K562 (cell line): ENCODE results near the gene PDCD1LG2. TPM values are rescaled to one million over a fixed set of nuclear protein-coding genes. Genes with fewer than 3 reads are reported as not detected.

ENCODE experiments used
- ARID3A ChIP-seq: IDR thresholded peaks from 2 replicates; pipeline ENCODE4 v1.6.1; 2012; ENCODE audit warnings: low read depth, low read length, improper control_type of control experiment, borderline replicate concordance
- C11orf30 ChIP-seq: fragments of 450-650 bp; IDR thresholded peaks from 2 replicates; pipeline ENCODE4 v1.6.1; 2016; ENCODE audit warnings: low read depth, mild to moderate bottlenecking
- CTBP1 ChIP-seq: fragments of 450-650 bp; IDR thresholded peaks from 2 replicates; pipeline ENCODE4 v1.6.1; 2016; ENCODE audit warnings: borderline replicate concordance
- E2F1 ChIP-seq: sonication (generic); formaldehyde crosslinking; IDR thresholded peaks from 2 replicates; pipeline ENCODE4 v1.8.1; 2023; ENCODE audit warnings: mild to moderate bottlenecking, missing genetic modification reagents, moderate library complexity
- ELK3 ChIP-seq: fragments of 450-650 bp; formaldehyde crosslinking; IDR thresholded peaks from 2 replicates; pipeline ENCODE4 v1.4.0; 2020; ENCODE audit warnings: mild to moderate bottlenecking
- KLF10 ChIP-seq: fragments of 250-450 bp; sonication (Bioruptor Pico); IDR thresholded peaks from 2 replicates; pipeline ENCODE4 v1.6.1; 2021; ENCODE audit warnings: matching md5 sums
- RREB1 ChIP-seq: fragments of 250-450 bp; sonication (Bioruptor Pico); IDR thresholded peaks from 2 replicates; pipeline ENCODE4 v1.4.0; 2020
- ZNF592 ChIP-seq: fragments of 450-650 bp; IDR thresholded peaks from 2 replicates; pipeline ENCODE4 v1.6.1; 2017; ENCODE audit warnings: antibody characterized with exemption, mild to moderate bottlenecking
- ZNF79 ChIP-seq: fragments of 250-450 bp; sonication (Bioruptor Pico); IDR thresholded peaks from 2 replicates; pipeline ENCODE4 v1.4.0; 2020; ENCODE audit warnings: low read depth, mild to moderate bottlenecking, moderate library complexity
- polyA plus RNA-seq, 8 experiments: library from polyadenylated mRNA; depleted of rRNA in 4 of 8; stranded (reverse) in 5 of 8; unstranded in 3 of 8; fragments of >200 nt; fragmentation: Nextera tagmentation in 2 of 8; fragmentation: Illumina TruSeq in 1 of 8; extraction: Ambion mirVana in 2 of 8; extraction: Trizol in 1 of 8; gene quantifications; 2 replicates each; pipeline versions ENCODE4 v1.2.1 to v1.2.3, GENCODE V29; 2011 to 2014; ENCODE audit warnings: inconsistent platforms in 1 of 8, missing spikeins in 1 of 8
- total RNA-seq, 7 experiments: library from RNA; depleted of rRNA in 6 of 7; stranded (reverse); fragments of >200 nt in 6 of 7; fragmentation: Illumina TruSeq in 2 of 7; extraction: Trizol in 2 of 7; gene quantifications; 2 replicates each; pipeline versions ENCODE4 v1.2.1 to v1.2.3, GENCODE V29; 2011 to 2021; ENCODE audit warnings: low replicate concordance in 1 of 7

Gene PDCD1LG2
- total and polyA plus RNA-seq, 9 of the 15 experiments (the other 6 are each of a cell fraction or from before 2014, with no cell fraction given): not detected

- TF ChIP-seq ZNF592: no peak
- no peak for TF ChIP-seq ZNF79
- no peak for TF ChIP-seq E2F1 (CRISPR knock-in tag)
- TF ChIP-seq KLF10: no peak
- TF ChIP-seq RREB1 (CRISPR knock-in tag): no peak
- TF ChIP-seq CTBP1: no peak
- TF ChIP-seq C11orf30: peak; percentile 68
- TF ChIP-seq ARID3A: no peak
- no peak for TF ChIP-seq ELK3
Measured at GRCh38 chr9:5556101-5556705, 45.9 kb downstream of the PDCD1LG2 start (continued).
